HepG2 (cell line): Measurements from ENCODE around the gene AKT3. TPM values are rescaled to one million over a fixed set of nuclear protein-coding genes. Genes with fewer than 3 reads are reported as not detected.
"Not testable (repeated sequence)": the region's sequence is repeated elsewhere in the genome, so short reads cannot be mapped to it uniquely, and the experiment has no call there.

Experiments
- ATAC-seq: fragments of 200-7000 bp; cut with Tn5 transposase; 3 replicates; pipeline ENCODE4 v1.9.1; 2020; ENCODE audit warnings: mild to moderate bottlenecking, moderate library complexity
- BruUV-seq: library from RNA; stranded (reverse); fragments of 400-500 nt; replicated peaks from 2 replicates; lab custom pipeline; 2021; lab: Mats Ljungman, UMichigan
- CTCF ChIA-PET: fragments of 300-600 bp; formaldehyde crosslinking; extraction: SDS; loops from one replicate; lab custom pipeline; 2021; ENCODE audit warnings: low total read pairs, inconsistent platforms, low intra/inter-chr PET ratio; lab: Yijun Ruan, JAX
- POLR2A ChIA-PET: fragments of 350-600 bp; sonication (Branson Sonifier 250); formaldehyde crosslinking; loops from one replicate; lab custom pipeline; 2020; ENCODE audit warnings: antibody characterized with exemption, inconsistent platforms; lab: Yijun Ruan, JAX
- DNase-seq: peaks from one replicate; pipeline ENCODE4 v3.0.0-alpha.2; 2015; ENCODE audit warnings: low spot score
- FAIRE-seq: peaks from 3 replicates; lab custom pipeline; 2011; peaks lifted over from hg19 to GRCh38; lab: Jason Lieb, UNC
- H2AFZ ChIP-seq: one replicate; pipeline ENCODE4 v1.6.1; 2011; ENCODE audit warnings: low read length, inconsistent platforms
- H3K27ac ChIP-seq: fragments of 300-600 bp; 3 replicates; pipeline ENCODE4 v1.8.0; 2011; ENCODE audit warnings: mixed run types, mild to moderate bottlenecking, mixed read lengths, low read length, inconsistent platforms; ENCODE audit not compliant: insufficient read depth; ENCODE audit errors: extremely low read length
- H3K27me3 ChIP-seq, 2 experiments: fragments of 200-600 bp in 1 of 2; 2 replicates in 1 of 2; 3 replicates in 1 of 2; pipeline versions ENCODE4 v1.6.0 to v1.8.0; 2011; ENCODE audit warnings: low read length in 2 of 2, mild to moderate bottlenecking in 2 of 2, moderate library complexity in 2 of 2, inconsistent platforms in 1 of 2; ENCODE audit not compliant: insufficient read depth in 2 of 2, control insufficient read depth in 1 of 2
- H3K36me3 ChIP-seq, 2 experiments: fragments of 200-600 bp in 1 of 2; replicated peaks in 1 of 2; 2 replicates in 1 of 2; 3 replicates in 1 of 2; pipeline versions ENCODE4 v1.5.1 to v1.8.0; 2011; ENCODE audit warnings: low read length in 2 of 2, inconsistent platforms in 1 of 2; ENCODE audit not compliant: insufficient read depth in 2 of 2, control insufficient read depth in 1 of 2
- H3K4me1 ChIP-seq: 2 replicates; pipeline ENCODE4 v1.5.1; 2012; ENCODE audit warnings: low read length, inconsistent platforms; ENCODE audit not compliant: insufficient read depth
- H3K4me2 ChIP-seq: 2 replicates; pipeline ENCODE4 v1.6.0; 2011; ENCODE audit warnings: low read depth, low read length, inconsistent platforms
- H3K4me3 ChIP-seq, 3 experiments: fragments of 200-600 bp in 1 of 3; sonication (generic), shearing (Covaris generic) in 1 of 3; replicated peaks in 1 of 3; 2 replicates each; pipeline ENCODE4 v1.5.1; 2011 to 2016; ENCODE audit warnings: low read length in 3 of 3, inconsistent platforms in 2 of 3, low read depth in 2 of 3, mild to moderate bottlenecking in 2 of 3, control low read depth in 1 of 3, mixed read lengths in 1 of 3; ENCODE audit not compliant: insufficient read depth in 1 of 3
- H3K79me2 ChIP-seq: one replicate; pipeline ENCODE4 v1.6.1; 2011; ENCODE audit warnings: low read length, inconsistent platforms; ENCODE audit not compliant: insufficient read depth
- H3K9ac ChIP-seq: 2 replicates; pipeline ENCODE4 v1.6.0; 2011; ENCODE audit warnings: mild to moderate bottlenecking, low read depth, low read length, inconsistent platforms; ENCODE audit not compliant: insufficient read depth
- H3K9me3 ChIP-seq: 2 replicates; pipeline ENCODE4 v1.5.1; 2012; ENCODE audit warnings: mild to moderate bottlenecking, low read length
- H4K20me1 ChIP-seq: 2 replicates; pipeline ENCODE4 v1.6.0; 2011; ENCODE audit warnings: inconsistent platforms, mild to moderate bottlenecking, low read length, moderate library complexity; ENCODE audit not compliant: insufficient read depth
- BRCA1 ChIP-seq: sonication (generic); formaldehyde crosslinking; IDR thresholded peaks from 2 replicates; pipeline ENCODE4 v1.4.0; 2020; ENCODE audit warnings: missing genetic modification reagents
- CBX5 ChIP-seq: sonication (generic); formaldehyde crosslinking; IDR thresholded peaks from 2 replicates; pipeline ENCODE4 v1.4.0; 2020; ENCODE audit warnings: missing genetic modification reagents, borderline replicate concordance
- CHD2 ChIP-seq: IDR thresholded peaks from 2 replicates; pipeline ENCODE4 v1.6.1; 2011; ENCODE audit warnings: low read depth, low read length, improper control_type of control experiment
- HHEX ChIP-seq: IDR thresholded peaks from 2 replicates; pipeline ENCODE4 v1.6.1; 2016; ENCODE audit warnings: control low read depth
- MAFF ChIP-seq: IDR thresholded peaks from 2 replicates; pipeline ENCODE4 v1.6.1; 2011; ENCODE audit warnings: low read depth, low read length, improper control_type of control experiment
- MAFK ChIP-seq, 2 experiments: IDR thresholded peaks in 1 of 2; conservative IDR thresholded peaks in 1 of 2; 2 replicates each; pipeline ENCODE4 v1.6.1; 2011; ENCODE audit warnings: improper control_type of control experiment in 2 of 2, low read length in 2 of 2
- SRSF4 ChIP-seq: fragments of 200-400 bp; formaldehyde crosslinking; IDR thresholded peaks from one replicate; pipeline ENCODE4 v1.6.1; 2018; ENCODE audit warnings: mild to moderate bottlenecking, low read depth, low read length, moderate library complexity; ENCODE audit not compliant: poor library complexity, severe bottlenecking
- SRSF9 ChIP-seq: fragments of 200-400 bp; formaldehyde crosslinking; IDR thresholded peaks from 2 replicates; pipeline ENCODE4 v1.6.1; 2018; ENCODE audit warnings: borderline replicate concordance, mild to moderate bottlenecking, low read depth, low read length; ENCODE audit not compliant: insufficient read depth, poor library complexity, severe bottlenecking
- TEAD3 ChIP-seq: optimal IDR thresholded peaks from 2 replicates; pipeline ENCODE3; 2016; ENCODE audit warnings: borderline replicate concordance
- ZFYVE20 ChIP-seq: sonication (generic); formaldehyde crosslinking; IDR thresholded peaks from 2 replicates; pipeline ENCODE4 v1.8.0; 2023; ENCODE audit warnings: low read depth, mild to moderate bottlenecking, moderate library complexity, missing genetic modification reagents, borderline replicate concordance
- ZNF18 ChIP-seq: sonication (generic); formaldehyde crosslinking; IDR thresholded peaks from 2 replicates; pipeline ENCODE4 v1.8.0; 2022; ENCODE audit warnings: mild to moderate bottlenecking, missing genetic modification reagents; ENCODE audit not compliant: insufficient replicate concordance
- ZNF383 ChIP-seq: sonication (generic); formaldehyde crosslinking; IDR thresholded peaks from 2 replicates; pipeline ENCODE4 v1.4.0; 2020; ENCODE audit warnings: missing genetic modification reagents, mild to moderate bottlenecking, borderline replicate concordance
- ZNF468 ChIP-seq: sonication (generic); formaldehyde crosslinking; IDR thresholded peaks from 2 replicates; pipeline ENCODE4 v1.8.0; 2022; ENCODE audit warnings: mild to moderate bottlenecking, moderate library complexity, missing genetic modification reagents
- ZNF740 ChIP-seq: sonication (generic); formaldehyde crosslinking; IDR thresholded peaks from 2 replicates; pipeline ENCODE4 v1.4.0; 2020; ENCODE audit warnings: missing genetic modification reagents
- ZSCAN20 ChIP-seq: sonication (generic); formaldehyde crosslinking; IDR thresholded peaks from 2 replicates; pipeline ENCODE4 v1.4.0; 2020; ENCODE audit warnings: missing genetic modification reagents, mild to moderate bottlenecking, borderline replicate concordance
- ZSCAN30 ChIP-seq: sonication (generic); formaldehyde crosslinking; IDR thresholded peaks from 2 replicates; pipeline ENCODE4 v1.5.0; 2020; ENCODE audit warnings: mild to moderate bottlenecking, missing genetic modification reagents
- WGBS: methylation state at CpG from one replicate; pipeline ENCODE4 v1.1.6; 2017; ENCODE audit warnings: low lambda C conversion rate; 5-methylcytosine and 5-hydroxymethylcytosine counted together
- in situ Hi-C: cut with HindIII; loops from 2 replicates; pipeline ENCODE4 v1.10.0; 2017; ENCODE audit warnings: low pct_unique_long_range_greater_than_20kb; ENCODE audit not compliant: extremely low pct_ligation_motif_present
- intact Hi-C: fragments of 100-400 bp; cut with micrococcal nuclease; formaldehyde crosslinking; loops from one replicate; pipeline ENCODE4 v1.10.0; 2022; ENCODE audit not compliant: unreplicated experiment
- polyA plus RNA-seq, 8 experiments: library from polyadenylated mRNA; depleted of rRNA in 3 of 8; stranded (reverse) in 7 of 8; unstranded in 1 of 8; fragments of >200 nt; fragmentation: Illumina TruSeq in 4 of 8; extraction: Trizol in 4 of 8; gene quantifications; 2 replicates each; pipeline versions ENCODE4 v1.2.1 to v1.2.3, GENCODE V29; 2011 to 2016; ENCODE audit warnings: low read depth in 4 of 8, missing spikeins in 1 of 8, mixed read lengths in 1 of 8; ENCODE audit not compliant: insufficient read depth in 1 of 8
- total RNA-seq, 5 experiments: library from RNA; depleted of rRNA; stranded (reverse); fragments of >200 nt; fragmentation: Illumina TruSeq; extraction: Trizol; gene quantifications; 2 replicates each; pipeline ENCODE4 v1.2.3, GENCODE V29; 2016; ENCODE audit warnings: low read depth in 1 of 5

The AKT3 gene
- total and polyA plus RNA-seq, 2 of the 13 experiments (the other 11 are each of a cell fraction or from before 2014, with no cell fraction given) = 0.07 TPM

GRCh38 chr1:243783714-243784113 is 66.3 kb downstream of the AKT3 start:
- BruUV-seq = no TSS peak
- Histone ChIP-seq H3K27me3 (no peaks in the 10 kb centered on the region; a peak in 1 of 5 replicates), H4K20me1 (no peaks in the 10 kb centered on the region), H3K4me1 (no peaks in the 10 kb centered on the region), H3K79me2 (no peaks in the 10 kb centered on the region), H3K9ac (no peak overlapping the region), H2AFZ (no peak overlapping the region), H3K4me2 (no peak overlapping the region), H3K9me3 (no peaks in the 10 kb centered on the region), H3K4me3 (no peak overlapping the region), H3K27ac (no peak overlapping the region), H3K36me3 (no peaks in the 10 kb centered on the region)
- ChIA-PET POLR2A (no interaction called here), CTCF (no interaction called here)
- TF ChIP-seq ZNF468 (no peak), MAFF (no peak), BRCA1 (no peak), SRSF9 (no peak), ZNF18 (no peak), MAFK (conservative IDR thresholded peaks at IDR 0.05 in 1 of 2, IDR thresholded peaks at IDR 0.05 in 1 of 2; ENCODE audit: low read length in 2 of 2) (no peak), ZSCAN20 (no peak), CBX5 (CRISPR knock-in tag) (no peak), SRSF4 (no peak), CHD2 (no peak), ZFYVE20 (CRISPR knock-in tag) (no peak), ZNF383 (CRISPR knock-in tag) (no peak), HHEX (CRISPR knock-in tag) (no peak), ZNF740 (CRISPR knock-in tag) (no peak), ZSCAN30 (no peak), TEAD3 (CRISPR knock-in tag) (no peak)
- FAIRE-seq = no peak
- 1% methylated on average over 2 of the region's 2 CpGs for WGBS
- intact Hi-C loops = no loop called here
- ATAC-seq = no peak
- in situ Hi-C loops = no loop called here
- DNase-seq = no peak

- H4K20me1 ChIP-seq, in situ Hi-C loops, H3K36me3 ChIP-seq, H3K27ac ChIP-seq, BruUV-seq, H3K4me1 ChIP-seq, H3K9ac ChIP-seq, H2AFZ ChIP-seq, FAIRE-seq, ATAC-seq, H3K79me2 ChIP-seq, H3K4me2 ChIP-seq, intact Hi-C loops, CTCF ChIA-PET, POLR2A ChIA-PET, H3K4me3 ChIP-seq, H3K27me3 ChIP-seq, DNase-seq, H3K9me3 ChIP-seq: not testable (repeated sequence)
- WGBS = 21% methylated on average over 4 of the region's 4 CpGs
Observed at GRCh38 chr1:243772361-243773050, 77.5 kb downstream of the AKT3 start.
